ENCODE data around the gene SPRY2. TPM values are rescaled to one million over a fixed set of nuclear protein-coding genes. Genes with fewer than 3 reads are reported as not detected.

SPRY2 gene
- total RNA-seq, 2 donors from 2014 or later, result 26.5 to 33.3 TPM

- Histone ChIP-seq H3K36me3 (replicated peaks in 1 of 2; ENCODE audit: insufficient read depth in 1 of 2, low read depth in 2 of 2) (no peaks in the 10 kb centered on the region), H3K9me3 (no peaks in the 10 kb centered on the region), H3K27me3 (no peaks in the 10 kb centered on the region), H3K27ac (peak overlapping the region; percentile 94 to 99 (median 98)), H3K4me1 (peaks cover 27% of the 10 kb centered on the region), H3K4me3 (peak overlapping the region; percentile 75 to 82)
- intact Hi-C loops (cut with DNase I), result no loop called here
- 0 to 1% methylated on average over 25 to 45 of the region's 45 CpGs for WGBS, 2 donors
- no peak for ATAC-seq
- DNase-seq, result peak in 1 of 4 donors; percentile 50
- no peak for TF ChIP-seq POLR2A (IDR thresholded peaks at IDR 0.05)
Observed at GRCh38 chr13:80340651-80341100, 250 bp downstream of the SPRY2 start.

GRCh38 chr13:80339912-80340650 lies 845 bp downstream of the SPRY2 start:
- DNase-seq (peak; percentile 46 to 61 (median 58)), ATAC-seq (peak; percentile 6)
- H3K9me3 ChIP-seq, result no peaks in the 10 kb centered on the region
- whole genome bisulfite sequencing, 2 donors, result 0% methylated on average over 26 to 59 of the region's 59 CpGs
- H3K27me3 ChIP-seq, result no peaks in the 10 kb centered on the region
- H3K36me3 ChIP-seq (replicated peaks in 1 of 2; ENCODE audit: insufficient read depth in 1 of 2, low read depth in 2 of 2), result no peaks in the 10 kb centered on the region
- intact Hi-C loops (cut with DNase I), result no loop called here
- peak overlapping the region; percentile 75 to 82 for H3K4me3 ChIP-seq
- TF ChIP-seq CTCF (IDR thresholded peaks at IDR 0.05) (no peak), POLR2A (IDR thresholded peaks at IDR 0.05) (peak in 2 of 3 donors; percentile 45 to 46)
- peak overlapping the region; percentile 94 to 99 (median 98) for H3K27ac ChIP-seq
- peaks cover 30% of the 10 kb centered on the region for H3K4me1 ChIP-seq

GRCh38 chr13:80339563-80339911 lies 1.4 kb downstream of the SPRY2 start:
- Histone ChIP-seq H3K36me3 (replicated peaks in 1 of 2; ENCODE audit: insufficient read depth in 1 of 2, low read depth in 2 of 2) (no peaks in the 10 kb centered on the region), H3K27ac (peak overlapping the region; percentile 94 to 99 (median 98)), H3K4me1 (peaks cover 35% of the 10 kb centered on the region), H3K4me3 (peak overlapping the region; percentile 75 to 82), H3K9me3 (no peaks in the 10 kb centered on the region), H3K27me3 (no peaks in the 10 kb centered on the region)
- DNase-seq (no peak), ATAC-seq (no peak)
- no peak for TF ChIP-seq CTCF (IDR thresholded peaks at IDR 0.05)
- no peak for TF ChIP-seq POLR2A (IDR thresholded peaks at IDR 0.05)
- 0% methylated on average over 8 of the region's 8 CpGs for WGBS, 2 donors
- intact Hi-C loops (cut with DNase I), result no loop called here

GRCh38 chr13:80338781-80339562 lies 2.0 kb downstream of the SPRY2 start:
- ATAC-seq (peak; percentile 22), DNase-seq (peak; percentile 66 to 79 (median 72))
- peak in 4 of 7 experiments; percentile 4 to 29 (median 20) for TF ChIP-seq CTCF (IDR thresholded peaks at IDR 0.05)
- TF ChIP-seq POLR2A (IDR thresholded peaks at IDR 0.05), result peak; percentile 39 to 71 (median 71)
- Histone ChIP-seq H3K4me3 (peak overlapping the region; percentile 75 to 82), H3K9me3 (no peaks in the 10 kb centered on the region), H3K4me1 (peaks cover 37% of the 10 kb centered on the region), H3K27ac (peak overlapping the region; percentile 73 to 99 (median 96)), H3K36me3 (replicated peaks in 1 of 2; ENCODE audit: insufficient read depth in 1 of 2, low read depth in 2 of 2) (no peaks in the 10 kb centered on the region), H3K27me3 (no peaks in the 10 kb centered on the region)
- intact Hi-C loops (cut with DNase I), result no loop called here
- 0 to 1% methylated on average over 26 to 40 of the region's 40 CpGs for WGBS, 2 donors

Measured in body of pancreas (tissue), 4 donors.